ENCODE data around the gene CD74.

DNA sequence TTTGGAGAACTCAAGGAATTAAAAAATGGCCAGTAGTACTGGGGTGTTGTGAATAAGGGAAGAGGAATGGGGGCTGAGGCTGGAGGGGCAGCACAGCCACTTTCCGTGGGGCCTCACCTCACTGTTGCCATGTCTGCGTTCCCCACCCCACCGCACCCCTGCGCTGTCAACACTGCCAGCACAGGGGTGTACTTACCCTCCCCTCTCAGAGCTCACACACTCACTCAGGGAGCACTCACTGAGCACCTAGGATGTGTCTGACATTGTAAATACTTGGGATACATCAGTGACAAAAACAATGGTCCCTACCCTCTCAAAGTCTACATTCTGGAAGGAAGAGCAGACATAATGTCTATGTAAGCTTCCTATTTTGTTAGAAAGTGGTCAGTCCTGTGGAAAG is 40.2 kb upstream of the CD74 start:
- TF ChIP-seq, protein P1, sequence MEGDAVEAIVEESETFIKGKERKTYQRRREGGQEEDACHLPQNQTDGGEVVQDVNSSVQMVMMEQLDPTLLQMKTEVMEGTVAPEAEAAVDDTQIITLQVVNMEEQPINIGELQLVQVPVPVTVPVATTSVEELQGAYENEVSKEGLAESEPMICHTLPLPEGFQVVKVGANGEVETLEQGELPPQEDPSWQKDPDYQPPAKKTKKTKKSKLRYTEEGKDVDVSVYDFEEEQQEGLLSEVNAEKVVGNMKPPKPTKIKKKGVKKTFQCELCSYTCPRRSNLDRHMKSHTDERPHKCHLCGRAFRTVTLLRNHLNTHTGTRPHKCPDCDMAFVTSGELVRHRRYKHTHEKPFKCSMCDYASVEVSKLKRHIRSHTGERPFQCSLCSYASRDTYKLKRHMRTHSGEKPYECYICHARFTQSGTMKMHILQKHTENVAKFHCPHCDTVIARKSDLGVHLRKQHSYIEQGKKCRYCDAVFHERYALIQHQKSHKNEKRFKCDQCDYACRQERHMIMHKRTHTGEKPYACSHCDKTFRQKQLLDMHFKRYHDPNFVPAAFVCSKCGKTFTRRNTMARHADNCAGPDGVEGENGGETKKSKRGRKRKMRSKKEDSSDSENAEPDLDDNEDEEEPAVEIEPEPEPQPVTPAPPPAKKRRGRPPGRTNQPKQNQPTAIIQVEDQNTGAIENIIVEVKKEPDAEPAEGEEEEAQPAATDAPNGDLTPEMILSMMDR (conservative IDR thresholded peaks at IDR 0.05 in 1 of 2, IDR thresholded peaks at IDR 0.05 in 1 of 2; ENCODE audit: low read depth in 1 of 2, low read length in 2 of 2), result no peak
- TF ChIP-seq EZH2 (IDR thresholded peaks at IDR 0.05; ENCODE audit: low read length, missing control alignments), result no peak

Data from fibroblast of lung (primary cell).